A673 (cell line): Measurements from ENCODE around the gene KDM5A. TPM values are rescaled to one million over a fixed set of nuclear protein-coding genes. Genes with fewer than 3 reads are reported as not detected.

Source experiments
- BruUV-seq: library from RNA; stranded (reverse); fragments of 400-500 nt; replicated peaks from 2 replicates; lab custom pipeline; 2021; lab: Mats Ljungman, UMichigan
- CTCF ChIA-PET: fragments of 300-600 bp; sonication (Branson Sonifier 250); formaldehyde crosslinking; loops from one replicate; lab custom pipeline; 2022; ENCODE audit warnings: antibody characterized with exemption; lab: Charles Lee
- POLR2A ChIA-PET: fragments of 300-600 bp; sonication (Branson Sonifier 250); formaldehyde crosslinking; loops from one replicate; lab custom pipeline; 2022; ENCODE audit warnings: antibody characterized with exemption; ENCODE audit not compliant: low non-redundant PET; lab: Charles Lee
- DNase-seq: peaks from one replicate; pipeline ENCODE4 v3.0.0-alpha.2; 2015; ENCODE audit warnings: low spot score
- H3K27ac ChIP-seq: fragments of 200-600 bp; sonication (generic); 2 replicates; pipeline ENCODE4 v1.5.1; 2016; ENCODE audit warnings: mixed run types, low read depth, mild to moderate bottlenecking, mixed read lengths, antibody characterized with exemption, low read length; ENCODE audit not compliant: poor library complexity, severe bottlenecking
- H3K27me3 ChIP-seq: fragments of 200-600 bp; sonication (generic); replicated peaks from 2 replicates; pipeline ENCODE4 v1.6.1; 2017; ENCODE audit warnings: mixed run types, low read depth, mild to moderate bottlenecking, mixed read lengths, antibody characterized with exemption, low read length; ENCODE audit not compliant: insufficient read depth, poor library complexity
- H3K36me3 ChIP-seq: fragments of 200-600 bp; sonication (generic); 2 replicates; pipeline ENCODE4 v1.6.1; 2016; ENCODE audit warnings: mixed run types, mild to moderate bottlenecking, mixed read lengths, antibody characterized with exemption, low read length; ENCODE audit not compliant: insufficient read depth, poor library complexity, severe bottlenecking
- H3K4me1 ChIP-seq: fragments of 200-600 bp; sonication (generic); 2 replicates; pipeline ENCODE4 v1.6.1; 2017; ENCODE audit warnings: mixed run types, mild to moderate bottlenecking, mixed read lengths, antibody characterized with exemption, low read length; ENCODE audit not compliant: insufficient read depth, poor library complexity, severe bottlenecking
- H3K4me3 ChIP-seq: fragments of 200-600 bp; sonication (generic); 2 replicates; pipeline ENCODE4 v1.5.1; 2016; ENCODE audit warnings: low read depth, mixed run types, mild to moderate bottlenecking, mixed read lengths, low read length; ENCODE audit not compliant: poor library complexity, severe bottlenecking
- H3K9me3 ChIP-seq: fragments of 200-600 bp; sonication (generic); 2 replicates; pipeline ENCODE4 v1.6.1; 2016; ENCODE audit warnings: mixed run types, low read depth, mild to moderate bottlenecking, mixed read lengths, antibody characterized with exemption, low read length; ENCODE audit not compliant: poor library complexity, severe bottlenecking
- CTCF ChIP-seq: fragments of 300-800, 200-600 bp; sonication (generic); conservative IDR thresholded peaks from 2 replicates; pipeline ENCODE4 v1.5.1; 2017; ENCODE audit warnings: low read depth, mild to moderate bottlenecking, antibody characterized with exemption, low read length, moderate library complexity, mixed read lengths
- EZH2 ChIP-seq: fragments of 200-600 bp; sonication (generic); IDR thresholded peaks from 2 replicates; pipeline ENCODE4 v1.6.1; 2017; ENCODE audit warnings: borderline replicate concordance, low read depth, mild to moderate bottlenecking, mixed read lengths, antibody characterized with exemption, low read length; ENCODE audit not compliant: poor library complexity, severe bottlenecking
- intact Hi-C: fragments of 100-400 bp; cut with micrococcal nuclease; formaldehyde crosslinking; loops from one replicate; pipeline ENCODE4 v1.10.0; 2022; ENCODE audit not compliant: unreplicated experiment
- total RNA-seq: library from RNA; stranded (reverse); gene quantifications from 2 replicates; pipeline ENCODE4 v1.2.3, GENCODE V29; 2021

Gene KDM5A
- total RNA-seq, 1 experiment from 2014 or later = 68.8 TPM

GRCh38 chr12:238736-239398, 150.3 kb downstream of the KDM5A start:
- ChIA-PET CTCF (no interaction called here), POLR2A (no interaction called here)
- H3K4me1 ChIP-seq = no peaks in the 10 kb centered on the region
- no peak overlapping the region for H3K27ac ChIP-seq
- no peaks in the 10 kb centered on the region for H3K27me3 ChIP-seq
- no peaks in the 10 kb centered on the region for H3K36me3 ChIP-seq
- DNase-seq = no peak
- H3K9me3 ChIP-seq = no peaks in the 10 kb centered on the region
- no TSS peak for BruUV-seq
- H3K4me3 ChIP-seq = no peak overlapping the region
- no peak for TF ChIP-seq CTCF
- TF ChIP-seq EZH2 = no peak
- intact Hi-C loops = no loop called here

- H3K36me3 ChIP-seq = no peaks in the 10 kb centered on the region
- no peak for DNase-seq
- intact Hi-C loops = no loop called here
- no peak for TF ChIP-seq EZH2
- TF ChIP-seq CTCF = no peak
- H3K27me3 ChIP-seq = no peaks in the 10 kb centered on the region
- POLR2A ChIA-PET = interaction anchor here (0.6 kb wide), 1 partner anchor 153 kb away, joined by 3 read pairs; no protein-coding TSS in a partner anchor
- no peak overlapping the region for H3K4me3 ChIP-seq
- no peaks in the 10 kb centered on the region for H3K4me1 ChIP-seq
- CTCF ChIA-PET = no interaction called here
- no peak overlapping the region for H3K27ac ChIP-seq
- BruUV-seq = no TSS peak
- no peaks in the 10 kb centered on the region for H3K9me3 ChIP-seq
Observed at GRCh38 chr12:238116-238515, 151.0 kb downstream of the KDM5A start.

- POLR2A ChIA-PET = interaction anchor here (0.6 kb wide), 1 partner anchor 152 kb away, joined by 3 read pairs; no protein-coding TSS in a partner anchor
- CTCF ChIA-PET = no interaction called here
- no peak for DNase-seq
- no peaks in the 10 kb centered on the region for H3K9me3 ChIP-seq
- no TSS peak for BruUV-seq
- H3K4me1 ChIP-seq = no peaks in the 10 kb centered on the region
- H3K4me3 ChIP-seq = no peak overlapping the region
- TF ChIP-seq EZH2 (no peak), CTCF (no peak)
- no peaks in the 10 kb centered on the region for H3K27me3 ChIP-seq
- no peak overlapping the region for H3K27ac ChIP-seq
- no peaks in the 10 kb centered on the region for H3K36me3 ChIP-seq
- intact Hi-C loops = no loop called here
Observed at GRCh38 chr12:237026-237815, 151.9 kb downstream of the KDM5A start.
